COR-L47 (cell line): ENCODE results near the gene AIF1.
A peak's percentile ranks its signal among the peaks of the same experiment; 100 is the strongest.

Experiments used
- DNase-seq: peaks from one replicate; lab custom pipeline; 2025; lab: John Stamatoyannopoulos, UW

The AIF1 gene

DNA sequence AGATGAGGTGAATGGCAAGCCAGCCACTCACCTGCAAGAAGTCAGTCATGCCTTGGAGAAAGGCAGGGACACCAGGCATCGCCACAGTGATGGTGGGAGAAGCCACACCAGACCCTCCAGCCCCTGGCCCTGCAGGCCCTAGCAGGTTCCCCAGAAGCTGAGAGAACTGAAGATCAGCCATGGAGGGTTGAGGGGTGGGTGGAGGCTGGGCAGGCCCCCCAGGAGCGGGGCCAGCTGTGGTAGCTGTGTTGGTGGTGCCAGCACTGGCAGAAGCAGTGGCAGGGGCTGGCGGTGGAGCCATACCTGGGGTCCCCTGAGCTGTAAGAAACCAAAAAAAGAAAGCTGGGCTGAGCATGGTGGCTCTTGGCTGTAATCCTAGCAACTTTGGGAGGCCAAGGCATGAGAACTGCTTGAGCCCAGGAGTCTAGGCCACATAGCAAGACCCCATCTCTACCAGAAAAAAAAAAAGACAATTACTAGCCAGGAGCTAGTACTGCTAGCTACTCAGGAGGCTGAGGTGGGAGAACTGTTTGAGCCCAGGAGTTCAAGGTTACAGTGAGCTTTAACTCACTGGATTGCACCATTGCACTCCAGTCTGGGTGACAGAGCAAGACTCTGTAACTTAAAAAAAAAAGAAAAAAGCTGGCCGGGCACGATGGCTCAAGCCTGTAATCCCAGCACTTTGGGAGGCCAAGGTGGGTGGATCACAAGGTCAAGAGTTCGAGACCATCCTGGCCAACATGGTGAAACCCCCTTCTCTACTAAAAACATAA is 27.9 kb downstream of the AIF1 start:
- no peak for DNase-seq

DNA sequence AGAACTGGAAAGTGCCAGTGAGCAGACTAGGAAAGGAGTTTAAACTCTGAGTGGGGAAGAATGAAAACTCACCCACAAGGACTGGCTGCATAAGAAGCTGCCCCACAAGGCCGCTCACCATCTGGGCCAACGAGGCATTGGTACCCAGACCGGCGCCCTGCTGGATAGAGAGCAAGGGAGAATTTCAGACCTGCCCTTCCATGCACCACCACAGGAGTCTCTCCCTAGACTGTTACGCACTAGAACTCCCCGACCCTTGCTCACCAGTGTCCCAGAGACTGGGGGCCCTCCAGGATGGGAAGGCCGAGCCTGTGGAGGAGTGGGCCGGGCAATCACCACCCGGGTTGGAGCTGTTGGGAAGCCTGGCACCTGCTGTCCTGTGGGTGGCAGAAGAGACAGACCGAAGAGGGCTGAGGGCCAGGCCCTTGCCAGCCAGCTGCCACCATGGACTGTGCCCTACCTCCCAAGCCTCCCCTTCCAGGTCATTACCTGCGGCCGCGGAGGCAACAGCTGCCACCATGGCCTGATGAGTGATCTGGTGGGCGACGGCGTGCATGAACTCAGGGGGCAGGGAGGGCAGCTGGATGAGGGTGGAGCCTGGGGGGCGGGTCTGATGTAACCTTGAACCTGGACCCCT is 28.9 kb downstream of the AIF1 start:
- no peak for DNase-seq

GRCh38 chr6:31645325-31645724 is 30.3 kb downstream of the AIF1 start:
- DNase-seq = no peak

- peak; percentile 52 for DNase-seq
These were observed 36.7 kb downstream of the AIF1 start for GRCh38 chr6:31651602-31652191.

DNA sequence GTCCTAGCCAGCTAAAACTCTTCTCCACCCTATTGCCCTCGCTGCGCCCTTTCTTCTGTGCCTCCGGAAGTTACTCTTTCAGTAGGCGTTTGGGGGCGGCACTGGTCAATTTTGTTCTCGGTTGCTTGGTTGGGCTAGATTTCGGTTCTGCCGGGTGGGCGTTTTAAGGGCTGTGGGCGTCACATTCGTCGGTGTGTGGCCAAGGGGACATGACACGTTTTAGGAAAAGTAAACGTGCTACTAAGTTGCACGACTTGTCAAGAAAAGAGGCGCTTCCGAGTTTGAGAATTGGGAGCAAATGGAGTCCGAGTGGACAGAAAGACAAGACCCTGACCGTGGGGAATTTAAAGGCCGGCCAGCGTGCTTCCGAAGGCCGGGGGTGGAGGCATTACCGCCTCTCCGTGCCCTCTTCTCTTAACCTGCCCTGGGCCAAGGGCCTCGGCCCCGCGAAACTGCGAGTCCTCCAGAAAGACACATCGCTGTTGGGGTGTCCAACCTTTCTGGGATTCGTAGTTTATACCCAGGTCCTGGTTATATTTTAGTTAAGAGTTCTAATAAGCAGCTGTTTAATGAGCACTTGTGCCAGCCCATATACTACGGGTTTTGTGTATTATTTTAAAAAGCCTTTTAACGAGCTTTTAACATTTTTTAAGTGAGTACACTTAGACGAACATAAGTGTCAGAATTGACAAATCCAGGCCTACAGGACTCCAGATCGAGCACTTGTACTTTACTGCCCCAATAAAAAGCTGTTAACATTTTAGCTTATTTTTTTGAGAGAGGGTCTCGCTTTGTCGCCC is 38.1 kb downstream of the AIF1 start:
- peak; percentile 96 for DNase-seq

DNA sequence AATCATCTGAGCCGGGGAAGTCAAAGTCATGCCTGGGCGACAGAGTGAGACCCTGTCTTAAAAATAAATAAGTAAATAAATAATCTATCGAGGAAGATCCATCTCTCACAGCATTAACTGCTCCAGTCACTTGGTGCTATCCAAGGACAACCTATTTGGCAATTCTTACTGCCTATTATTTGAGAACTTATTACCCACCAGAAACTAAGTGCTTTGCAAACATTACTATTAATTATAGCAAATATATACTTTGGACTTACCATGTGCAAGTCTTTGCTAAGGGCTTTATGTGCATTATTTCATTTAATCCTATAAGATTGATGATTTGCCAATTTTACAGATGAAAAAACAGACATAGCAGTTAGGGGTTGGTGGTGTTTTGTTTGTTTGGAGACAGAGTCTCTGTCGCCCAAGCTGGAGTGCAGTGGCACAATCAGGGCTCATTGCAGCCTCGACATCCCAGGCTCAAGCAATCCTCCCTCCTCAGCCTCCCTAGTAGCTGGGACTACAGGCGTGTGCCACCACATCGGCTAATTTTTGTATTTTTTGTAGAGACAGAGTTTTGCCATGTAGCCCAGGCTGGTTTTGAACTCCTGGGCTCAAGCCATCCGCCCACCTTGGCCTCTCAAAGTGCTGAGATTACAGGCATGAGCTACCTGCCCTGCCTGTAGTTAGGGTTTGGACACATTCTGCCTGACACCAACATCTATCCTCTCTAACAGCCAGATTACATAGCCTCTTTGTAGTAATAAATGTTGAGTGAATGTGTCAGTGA is 39.7 kb downstream of the AIF1 start:
- DNase-seq = no peak

DNA sequence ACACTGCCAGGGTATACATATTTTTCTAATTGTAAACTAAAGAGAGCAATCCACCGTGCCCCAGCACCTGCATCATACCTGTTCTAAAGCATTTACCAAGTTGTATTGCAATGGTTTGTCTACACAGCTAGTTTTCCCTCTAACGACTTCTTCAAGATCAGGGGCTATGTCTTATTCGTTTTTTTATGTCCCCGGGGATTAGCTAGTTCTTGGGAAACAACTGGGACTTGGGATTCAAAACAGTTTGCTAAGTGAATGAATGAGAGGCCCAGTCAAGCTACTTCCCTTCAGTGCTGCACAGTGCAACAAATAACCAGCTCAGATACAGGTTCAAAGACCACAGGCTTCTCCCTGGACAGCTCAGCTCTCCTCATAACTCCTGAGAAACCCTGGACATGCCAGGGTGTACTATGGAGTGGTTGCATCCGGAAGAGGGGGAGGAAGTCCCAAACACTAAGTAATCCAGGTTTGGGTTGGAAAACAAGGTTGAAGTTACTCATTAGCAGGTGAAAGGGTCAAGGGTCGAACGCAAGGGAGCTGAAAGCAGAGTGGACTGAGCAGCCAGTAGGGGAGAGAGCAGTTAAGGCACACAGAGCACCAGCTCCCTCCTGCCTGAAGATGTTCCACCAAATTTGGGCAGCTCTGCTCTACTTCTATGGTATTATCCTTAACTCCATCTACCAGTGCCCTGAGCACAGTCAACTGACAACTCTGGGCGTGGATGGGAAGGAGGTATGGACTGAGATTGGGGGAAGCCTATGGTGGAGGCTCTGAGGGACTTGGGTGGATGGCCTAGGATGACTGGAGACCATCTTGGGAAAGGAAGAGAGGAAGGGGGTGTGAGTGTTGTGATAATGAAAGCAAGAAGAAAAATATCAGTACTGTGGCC is 40.6 kb downstream of the AIF1 start, which contains the start of gene APOM:
APOM (plus strand) TSS at position 546 of the 889 bp plus-strand sequence; CDS start at position 619, 73 bp downstream.
- DNase-seq = no peak

DNA sequence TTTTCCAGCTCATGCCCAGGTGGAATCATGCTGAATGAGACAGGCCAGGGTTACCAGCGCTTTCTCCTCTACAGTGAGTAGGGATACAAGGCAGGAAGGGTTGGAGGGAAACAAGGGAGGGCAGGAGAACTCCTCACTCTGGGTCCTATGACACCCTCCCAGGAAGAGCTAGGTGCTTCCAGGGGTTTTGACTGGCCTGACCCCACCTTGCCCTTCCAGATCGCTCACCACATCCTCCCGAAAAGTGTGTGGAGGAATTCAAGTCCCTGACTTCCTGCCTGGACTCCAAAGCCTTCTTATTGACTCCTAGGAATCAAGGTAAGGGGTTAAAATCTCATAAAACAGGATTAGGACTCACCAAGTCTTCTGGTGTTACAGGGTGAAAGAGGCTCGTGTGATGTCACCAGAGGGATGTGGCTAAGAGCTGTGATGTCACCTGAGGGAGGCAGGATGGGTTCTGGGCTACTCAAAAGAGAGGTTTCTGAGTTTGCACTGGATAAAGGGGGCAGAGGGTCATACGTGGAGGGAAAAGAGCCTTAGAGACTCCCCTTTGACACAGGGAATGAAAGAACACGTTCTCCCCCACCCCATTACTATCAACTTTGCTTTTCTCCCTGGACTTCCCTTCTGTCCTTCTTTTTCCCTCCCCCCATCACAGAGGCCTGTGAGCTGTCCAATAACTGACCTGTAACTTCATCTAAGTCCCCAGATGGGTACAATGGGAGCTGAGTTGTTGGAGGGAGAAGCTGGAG is 42.5 kb downstream of the AIF1 start:
- DNase-seq = no peak

GRCh38 chr6:31658158-31658688 is 43.2 kb downstream of the AIF1 start:
- DNase-seq = no peak

- DNase-seq = no peak
These were observed 44.1 kb downstream of the AIF1 start for GRCh38 chr6:31658983-31659648.

DNA sequence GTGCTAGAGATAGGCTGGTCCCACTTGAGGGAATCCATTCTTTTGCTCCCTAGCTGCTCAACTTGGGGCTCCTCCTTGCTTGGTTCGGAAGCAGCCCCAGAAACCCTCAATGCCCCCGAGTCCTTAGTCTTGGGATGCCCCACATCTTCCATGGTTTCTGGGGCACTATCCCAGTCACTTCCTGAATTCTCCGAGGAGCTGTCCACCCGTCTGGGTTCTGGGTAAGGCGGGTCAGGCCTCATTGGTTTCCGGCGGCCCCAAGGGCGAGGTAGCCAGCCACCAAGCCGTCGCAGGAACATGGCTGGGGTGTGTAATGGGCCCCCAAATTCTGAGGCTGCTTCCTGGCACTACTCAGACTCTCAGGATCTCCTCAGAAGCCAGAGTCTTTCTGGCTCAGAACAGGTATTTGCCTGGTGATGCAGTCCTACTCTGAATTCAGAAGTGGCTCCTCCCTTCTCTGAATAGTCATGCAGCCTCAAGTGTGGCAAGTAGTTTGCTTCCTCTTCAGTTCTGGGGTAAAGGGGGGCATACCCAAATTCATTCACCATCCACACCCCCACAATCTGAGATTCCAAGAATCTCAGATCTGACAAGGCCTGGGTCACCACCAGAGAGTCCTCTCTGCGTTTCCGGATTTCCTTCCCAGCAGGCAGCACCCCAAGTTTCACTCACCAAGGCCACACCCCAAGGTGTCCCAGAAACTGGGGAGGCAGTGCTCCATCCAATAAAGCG is 44.8 kb downstream of the AIF1 start:
- no peak for DNase-seq

- DNase-seq = peak; percentile 74
These were observed 45.6 kb downstream of the AIF1 start, which contains the start of gene C6orf47 for GRCh38 chr6:31660381-31661261. Gene C6orf47 (minus strand): TSS chr6:31660778. CDS start chr6:31659947, 831 bp downstream.

DNA sequence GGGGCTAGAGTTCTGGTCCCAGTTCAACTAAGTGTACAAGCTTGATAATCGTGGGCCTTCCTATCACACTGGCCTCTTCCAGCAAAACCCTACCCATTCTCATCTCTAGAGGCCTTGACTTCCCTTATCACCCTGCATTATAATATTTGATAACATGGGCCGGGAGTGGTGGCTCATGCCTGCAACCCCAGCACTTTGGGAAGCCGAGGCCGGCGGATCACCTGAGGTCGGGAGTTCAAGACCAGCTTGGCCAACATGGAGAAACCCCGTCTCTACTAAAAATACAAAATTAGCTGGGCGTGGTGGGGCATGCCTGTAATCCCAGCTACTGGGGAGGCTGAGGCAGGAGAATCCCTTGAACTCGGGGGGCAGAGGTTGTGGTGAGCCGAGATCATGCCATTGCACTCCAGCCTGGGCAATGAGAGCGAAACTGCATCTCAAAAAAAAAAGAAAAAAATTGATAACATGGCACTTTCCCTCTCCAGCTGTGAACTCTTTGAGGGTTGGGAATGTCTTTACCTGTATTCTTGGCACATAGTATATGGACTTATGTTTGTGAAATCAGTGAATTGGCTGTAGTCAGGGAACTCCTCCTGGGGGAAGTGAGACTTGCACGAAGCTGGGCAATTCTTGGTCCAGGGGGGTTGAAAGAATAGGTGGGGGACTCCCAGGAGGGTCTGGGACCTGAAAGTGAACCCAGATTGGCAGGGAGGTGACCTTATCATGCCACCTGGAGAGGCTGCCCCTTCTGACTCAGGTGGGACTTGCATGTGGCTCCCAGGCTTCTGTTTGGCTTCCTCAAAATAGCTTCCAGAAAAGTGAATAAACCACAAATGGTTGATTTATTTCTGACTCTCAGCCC is 46.5 kb downstream of the AIF1 start:
- no peak for DNase-seq

DNA sequence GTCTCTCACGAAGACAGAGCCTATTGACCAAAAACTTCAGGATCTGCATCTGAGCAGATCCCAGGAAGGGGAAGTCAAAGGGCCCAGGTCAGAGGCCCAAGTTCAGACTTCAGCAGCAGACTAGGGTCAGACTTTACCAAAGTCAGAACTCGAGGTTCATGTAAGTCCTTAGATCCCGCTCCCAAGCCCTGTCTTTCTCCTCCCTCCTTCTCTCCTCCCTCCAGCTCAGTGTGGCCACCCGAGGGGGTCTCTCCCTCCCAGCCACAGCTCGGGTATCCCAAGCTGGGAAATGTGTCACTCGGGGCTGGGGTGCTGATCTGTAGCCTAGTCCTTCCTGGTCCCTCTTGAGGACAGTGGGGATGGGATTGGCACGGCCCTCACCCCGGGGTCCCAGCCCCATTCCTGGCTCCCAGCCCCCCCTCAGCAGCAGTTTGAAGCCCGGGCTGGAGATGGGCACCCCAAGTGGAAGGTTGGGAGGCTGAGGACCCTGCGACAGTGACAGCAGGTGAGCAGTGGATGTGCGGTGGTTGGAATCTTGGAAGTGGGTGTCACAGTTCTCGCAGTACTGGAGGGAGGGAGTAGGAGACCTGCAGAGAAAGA is 47.2 kb downstream of the AIF1 start:
- DNase-seq = no peak

DNA sequence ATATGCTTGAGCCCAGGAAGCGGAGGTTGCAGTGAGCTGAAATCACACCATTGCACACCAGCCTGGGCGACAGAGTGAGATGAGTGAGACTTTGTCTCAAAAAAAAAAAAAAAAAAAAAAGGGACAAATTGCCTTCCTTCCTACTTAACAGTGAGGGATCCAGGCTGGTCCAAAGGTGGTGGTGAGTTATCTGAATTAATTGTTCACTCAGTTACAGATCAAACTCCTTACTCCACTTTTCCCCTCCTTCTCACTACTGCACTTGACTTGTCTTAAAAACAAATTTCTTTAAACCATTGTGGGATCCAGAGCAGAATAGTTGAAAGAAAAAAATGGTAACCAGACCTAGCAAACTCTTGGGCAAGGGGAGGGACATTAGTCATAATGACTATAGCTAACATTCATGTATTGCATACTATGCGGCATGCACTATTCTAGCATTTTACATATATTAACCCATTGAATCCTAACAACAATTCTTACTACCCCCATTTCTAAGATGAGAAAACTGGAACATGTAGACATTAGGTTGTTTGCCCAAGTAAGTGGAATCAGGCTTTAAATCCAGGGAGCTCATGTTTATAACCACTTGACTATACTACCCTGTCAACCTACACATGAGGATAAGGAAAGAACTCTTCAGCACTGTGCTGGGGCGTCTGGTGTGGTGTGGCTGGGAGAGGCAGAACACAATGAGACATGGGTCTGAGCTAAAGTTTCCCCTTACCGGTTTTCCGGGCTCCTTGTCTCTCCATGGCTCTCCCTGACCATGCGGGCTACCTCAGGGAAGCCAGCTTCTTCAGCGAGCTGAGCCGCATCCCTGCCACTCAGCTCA is 48.3 kb downstream of the AIF1 start:
- no peak for DNase-seq
